GM18511 (cell line): ENCODE data around the gene TMED3.
"Not testable (repeated sequence)": the region's sequence is repeated elsewhere in the genome, so short reads cannot be mapped to it uniquely, and the experiment has no call there.

ENCODE experiments used
- ATAC-seq: cut with Tn5 transposase; IDR thresholded peaks from one replicate; pipeline ENCODE4 v1.9.1; 2021; ENCODE audit warnings: mild to moderate bottlenecking, moderate library complexity; ENCODE audit not compliant: unreplicated experiment

TMED3 gene

GRCh38 chr15:79315623-79316328, 4.9 kb downstream of the TMED3 start:
- ATAC-seq = no peak

DNA sequence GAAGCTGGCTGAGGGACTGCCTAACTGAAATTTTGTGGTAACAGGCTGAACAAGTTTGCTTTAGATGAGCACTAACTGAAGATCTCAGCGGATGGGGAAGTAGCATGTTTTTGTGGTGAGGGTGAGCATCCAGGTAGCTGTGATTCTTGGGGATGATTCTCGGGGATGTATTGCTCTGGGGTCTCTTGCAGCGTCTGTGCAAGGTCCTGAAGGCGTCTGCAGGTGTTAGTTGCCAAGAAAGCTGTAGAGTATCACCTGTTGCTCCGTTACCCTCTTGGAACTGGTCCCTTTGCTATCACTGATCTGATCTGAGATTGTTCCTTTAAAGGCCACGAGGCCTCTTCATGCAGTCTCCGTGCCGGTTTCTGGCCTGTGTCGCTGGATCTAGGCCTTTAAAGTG, 6.0 kb downstream of the TMED3 start:
- ATAC-seq = no peak

GRCh38 chr15:79319973-79320372, 9.1 kb downstream of the TMED3 start:
- not testable (repeated sequence) for ATAC-seq

GRCh38 chr15:79321876-79322275, 11.0 kb downstream of the TMED3 start:
- no peak for ATAC-seq

GRCh38 chr15:79322306-79322705, 11.4 kb downstream of the TMED3 start:
- no peak for ATAC-seq

DNA sequence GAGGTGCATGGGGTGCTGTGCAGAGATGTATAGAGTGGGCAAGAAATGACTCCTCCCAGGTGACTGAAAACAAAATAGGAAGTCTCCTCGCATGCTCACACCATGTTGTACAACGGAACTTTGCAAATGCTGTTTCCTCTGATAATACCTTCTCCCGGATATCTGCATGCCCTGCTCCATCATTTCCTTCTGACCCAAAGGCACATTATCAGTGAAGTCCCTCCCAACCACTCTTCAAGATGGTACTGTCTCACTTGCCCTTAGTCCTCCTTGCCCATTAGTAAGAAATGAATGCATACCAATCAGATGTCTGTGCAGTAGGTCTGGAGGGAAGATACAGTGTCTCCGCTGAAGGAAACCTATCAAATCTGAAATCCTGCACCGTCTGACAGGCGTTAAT, 12.0 kb downstream of the TMED3 start:
- ATAC-seq = no peak

DNA sequence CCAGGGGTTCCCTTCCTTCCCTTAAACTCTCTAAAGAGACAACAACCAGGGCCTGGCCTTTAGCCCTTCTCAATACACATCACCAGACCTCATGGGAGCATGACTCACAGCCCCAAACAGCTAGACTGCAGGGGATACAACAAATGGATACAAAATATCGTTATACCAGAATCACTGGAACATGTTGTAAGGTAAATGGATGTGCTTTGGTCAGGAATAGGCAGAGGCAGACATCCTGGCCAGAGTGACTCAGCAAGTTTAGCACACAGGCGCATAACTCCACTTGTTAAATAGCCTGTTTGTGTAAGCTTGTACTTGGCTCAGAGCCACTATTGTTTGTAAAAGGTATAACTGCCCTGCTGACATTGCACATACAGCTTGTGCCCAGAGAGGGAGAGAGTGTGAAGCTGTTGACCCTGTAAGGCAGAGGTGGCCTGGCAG, 18.3 kb downstream of the TMED3 start:
- no peak for ATAC-seq

- ATAC-seq = no peak
These were observed 22.1 kb downstream of the TMED3 start for GRCh38 chr15:79332824-79333510.

GRCh38 chr15:79337591-79337990, 26.7 kb downstream of the TMED3 start:
- no peak for ATAC-seq

DNA sequence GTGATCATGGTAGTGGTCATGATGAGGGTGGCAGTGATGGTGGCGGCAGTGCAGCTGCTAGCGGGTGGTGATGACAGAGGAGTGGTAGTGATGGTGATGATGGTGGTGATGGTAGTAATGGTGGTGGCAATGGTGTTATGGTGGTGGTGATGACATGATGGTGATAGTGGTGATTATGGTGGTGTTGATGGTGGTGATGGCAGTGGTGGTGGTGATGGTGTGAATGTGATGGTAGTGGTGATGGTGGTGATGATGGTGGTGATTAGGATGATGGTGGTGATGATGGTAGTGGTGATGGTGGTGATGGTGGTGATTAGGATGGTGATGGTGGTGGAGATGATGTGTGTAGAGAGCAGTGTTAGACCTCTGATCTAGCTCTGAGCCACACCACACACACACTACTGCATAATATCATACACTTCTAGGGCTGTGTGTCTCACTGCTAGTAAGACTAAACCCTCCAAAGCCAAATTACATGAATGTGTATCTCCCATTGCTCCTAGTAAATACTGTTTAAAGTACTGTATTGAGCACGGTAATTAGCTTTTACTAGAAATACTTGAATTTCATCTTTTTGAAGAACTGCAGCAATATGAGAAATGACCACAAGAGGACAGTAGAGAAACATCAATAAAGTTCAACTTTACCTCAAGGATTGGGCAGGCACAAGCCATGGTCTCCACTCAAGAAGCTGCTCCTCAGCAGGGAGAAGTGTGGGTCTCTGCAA, 28.8 kb downstream of the TMED3 start:
- ATAC-seq = no peak

GRCh38 chr15:79340315-79340602, 29.3 kb downstream of the TMED3 start:
- ATAC-seq = no peak

GRCh38 chr15:79341396-79341795, 30.5 kb downstream of the TMED3 start:
- no peak for ATAC-seq

DNA sequence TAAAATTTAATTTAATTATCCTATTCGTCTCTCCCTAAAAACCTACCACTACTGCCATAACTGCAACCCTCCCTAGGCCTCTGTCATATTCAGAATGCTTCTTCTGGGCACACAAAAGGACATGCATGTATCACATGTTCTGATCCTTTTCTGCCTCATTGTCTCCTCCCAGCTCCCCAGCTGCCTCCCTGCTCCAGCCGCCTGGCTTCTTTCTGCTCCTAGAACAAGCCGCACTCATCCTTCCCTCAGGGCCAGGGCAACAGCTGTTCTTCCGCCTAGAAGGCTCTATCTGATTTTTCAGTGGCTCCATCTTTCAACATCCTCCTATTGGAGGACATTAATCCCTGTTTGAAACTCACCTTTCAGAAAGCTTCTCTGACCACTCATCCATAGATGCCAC, 38.6 kb downstream of the TMED3 start:
- ATAC-seq = no peak

DNA sequence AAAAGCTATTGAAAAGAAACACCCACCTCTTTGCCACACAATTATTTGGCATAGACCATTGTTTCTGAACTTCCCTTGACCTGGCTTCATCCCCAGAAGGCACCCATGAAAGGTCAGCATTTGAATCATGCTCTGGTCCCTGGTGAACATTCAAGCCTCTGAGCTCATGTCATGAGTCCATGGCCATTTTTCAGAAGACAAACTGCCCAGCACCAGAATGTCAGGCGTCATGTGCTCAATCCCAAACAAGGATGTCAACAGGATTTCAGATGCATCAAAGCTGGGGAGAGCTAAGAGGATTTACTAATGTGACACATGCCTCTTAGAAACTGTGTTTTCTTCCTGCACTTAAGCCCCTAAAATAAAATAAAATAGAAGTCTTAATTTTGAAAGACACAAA, 41.3 kb downstream of the TMED3 start:
- no peak for ATAC-seq

GRCh38 chr15:79357566-79357965, 46.7 kb downstream of the TMED3 start:
- ATAC-seq = no peak

DNA sequence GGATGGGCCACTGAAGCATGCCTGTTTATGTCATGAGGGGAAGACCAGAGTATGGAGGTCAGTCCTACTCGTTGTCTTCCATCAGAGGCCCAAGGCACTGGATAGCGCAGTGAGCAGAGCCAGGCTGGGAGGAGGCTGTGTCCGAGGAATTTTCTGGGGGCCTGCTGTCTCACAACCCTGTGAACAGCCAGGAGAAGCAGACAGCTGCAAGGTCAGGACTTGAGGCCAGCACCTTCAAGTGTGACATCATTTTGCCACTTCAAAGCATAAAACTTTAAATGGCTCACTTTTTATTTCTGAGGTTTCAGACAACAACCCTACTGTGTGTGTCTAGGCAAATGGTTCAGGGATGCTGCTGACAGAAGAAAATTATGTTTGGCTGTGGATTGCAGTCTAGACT, 47.2 kb downstream of the TMED3 start:
- ATAC-seq = no peak

GRCh38 chr15:79364571-79365240, 53.8 kb downstream of the TMED3 start:
- no peak for ATAC-seq

- ATAC-seq = no peak
These were observed 54.9 kb downstream of the TMED3 start for GRCh38 chr15:79365765-79366164.

GRCh38 chr15:79366691-79367090, 55.8 kb downstream of the TMED3 start:
- no peak for ATAC-seq

GRCh38 chr15:79370716-79371115, 59.8 kb downstream of the TMED3 start:
- ATAC-seq = no peak

GRCh38 chr15:79371591-79371990, 60.7 kb downstream of the TMED3 start:
- ATAC-seq = no peak

- ATAC-seq = no peak
These were observed 61.5 kb downstream of the TMED3 start for GRCh38 chr15:79372428-79372827.
